ENCODE data around the gene IGHMBP2.
"Not testable (repeated sequence)": the region's sequence is repeated elsewhere in the genome, so short reads cannot be mapped to it uniquely, and the experiment has no call there.

The IGHMBP2 gene

GRCh38 chr11:68965901-68966853, 62.5 kb downstream of the IGHMBP2 start:
- DNase-seq: no peak

GRCh38 chr11:68966894-68967780, 63.4 kb downstream of the IGHMBP2 start:
- no peak for DNase-seq

- DNase-seq: no peak
Observed at GRCh38 chr11:68968306-68969250, 64.9 kb downstream of the IGHMBP2 start.

GRCh38 chr11:68969386-68969785, 65.7 kb downstream of the IGHMBP2 start:
- DNase-seq: no peak

- DNase-seq: no peak
Observed at GRCh38 chr11:68970921-68971636, 67.4 kb downstream of the IGHMBP2 start.

GRCh38 chr11:68973219-68973618, 69.5 kb downstream of the IGHMBP2 start:
- no peak for DNase-seq

GRCh38 chr11:68973706-68974105, 70.0 kb downstream of the IGHMBP2 start:
- not testable (repeated sequence) for DNase-seq

GRCh38 chr11:68974421-68975194, 70.9 kb downstream of the IGHMBP2 start:
- no peak for DNase-seq

- DNase-seq: no peak
Observed at GRCh38 chr11:68976095-68976494, 72.4 kb downstream of the IGHMBP2 start.

GRCh38 chr11:68976563-68976962, 72.9 kb downstream of the IGHMBP2 start:
- peak; percentile 26 for DNase-seq

- no peak for DNase-seq
Observed at GRCh38 chr11:68977781-68978625, 74.3 kb downstream of the IGHMBP2 start.

GRCh38 chr11:68978626-68978930, 74.9 kb downstream of the IGHMBP2 start:
- no peak for DNase-seq

GRCh38 chr11:68978931-68979594, 75.4 kb downstream of the IGHMBP2 start:
- no peak for DNase-seq

- DNase-seq: no peak
Observed at GRCh38 chr11:68979931-68980775, 76.5 kb downstream of the IGHMBP2 start.

GRCh38 chr11:68980776-68981065, 77.0 kb downstream of the IGHMBP2 start, which contains the start of gene MRGPRD:
TSS of gene MRGPRD (minus strand) at chr11:68980986. CDS start at chr11:68980986, 0 bp downstream.
- no peak for DNase-seq

- no peak for DNase-seq
Observed at GRCh38 chr11:68982134-68982533, 78.4 kb downstream of the IGHMBP2 start.

- no peak for DNase-seq
Observed at GRCh38 chr11:68983801-68984200, 80.1 kb downstream of the IGHMBP2 start.

- no peak for DNase-seq
Observed at GRCh38 chr11:68987211-68987610, 83.5 kb downstream of the IGHMBP2 start.

- DNase-seq: no peak
Observed at GRCh38 chr11:68988491-68988890, 84.8 kb downstream of the IGHMBP2 start.

Data from fibroblast of skin of right quadriceps (primary cell).